ENCODE results near the gene MYT1.

Gene MYT1

GRCh38 chr20:64153861-64154589, 10.2 kb upstream of the MYT1 start:
- no peak for DNase-seq (ENCODE audit: low read depth)

DNA sequence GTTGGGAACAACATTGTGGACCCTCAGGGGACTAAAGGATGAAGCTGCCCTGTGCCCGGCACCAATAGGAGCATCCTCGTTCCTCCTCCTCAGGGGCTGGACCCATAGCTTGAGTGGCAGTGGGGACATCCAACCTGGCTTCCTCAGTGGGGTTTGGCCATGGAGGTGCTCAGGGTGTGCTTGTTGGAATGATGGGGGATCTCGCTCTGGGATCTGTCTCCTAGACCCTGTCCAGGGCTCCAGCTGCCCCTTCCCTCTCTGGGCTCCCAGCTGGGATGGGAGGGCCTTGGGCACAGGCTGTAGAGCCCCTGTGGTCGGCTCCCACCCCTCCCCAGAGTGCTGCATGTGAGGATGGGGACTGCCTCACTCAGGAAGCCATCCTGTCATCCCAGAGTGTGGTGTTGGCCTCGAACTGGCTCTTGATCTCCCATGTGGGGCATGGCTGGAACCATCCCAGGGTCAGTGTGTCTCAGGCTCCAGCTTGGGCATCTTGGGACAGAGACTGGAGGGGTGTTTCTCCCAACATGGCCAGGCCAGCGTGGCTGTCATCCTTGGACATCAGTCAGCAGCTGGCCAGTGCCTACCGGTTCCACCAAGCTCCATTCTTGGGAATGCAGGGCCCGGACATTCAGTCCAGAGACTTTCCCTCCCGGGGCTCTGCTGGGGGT, 9.5 kb upstream of the MYT1 start:
- DNase-seq (ENCODE audit: low read depth) = no peak

- no peak for DNase-seq (ENCODE audit: low read depth)
These were observed 8.8 kb upstream of the MYT1 start for GRCh38 chr20:64155258-64156135.

GRCh38 chr20:64156136-64156885, 7.9 kb upstream of the MYT1 start:
- DNase-seq (ENCODE audit: low read depth) = no peak

GRCh38 chr20:64156886-64157875, 7.1 kb upstream of the MYT1 start:
- no peak for DNase-seq (ENCODE audit: low read depth)

- DNase-seq (ENCODE audit: low read depth) = no peak
These were observed 6.4 kb upstream of the MYT1 start for GRCh38 chr20:64157878-64158277.

GRCh38 chr20:64158346-64159285, 5.6 kb upstream of the MYT1 start:
- no peak for DNase-seq (ENCODE audit: low read depth)

- DNase-seq (ENCODE audit: low read depth) = no peak
These were observed 5.0 kb upstream of the MYT1 start for GRCh38 chr20:64159286-64159680.

DNA sequence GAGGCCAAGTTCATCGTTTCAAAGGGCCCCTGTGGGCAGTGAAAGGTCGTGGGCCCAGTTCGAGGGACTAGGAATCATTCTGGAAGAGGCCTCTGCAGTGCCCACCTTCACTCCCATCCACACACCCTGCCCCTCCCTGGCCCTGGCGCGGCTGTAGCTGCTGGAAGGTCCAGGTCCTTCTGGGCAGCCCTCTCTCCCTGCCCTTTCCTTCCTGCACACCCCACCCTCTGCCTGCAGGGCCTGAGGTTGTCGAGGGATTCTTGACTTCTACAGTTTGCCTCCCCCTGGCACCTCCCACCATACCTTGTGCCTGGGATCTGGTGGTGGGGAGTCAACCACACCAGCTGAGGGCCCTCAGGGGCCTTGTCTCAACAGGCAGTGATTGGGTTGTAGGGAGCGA, 4.5 kb upstream of the MYT1 start:
- no peak for DNase-seq (ENCODE audit: low read depth)

GRCh38 chr20:64160118-64160517, 4.1 kb upstream of the MYT1 start:
- DNase-seq (ENCODE audit: low read depth) = no peak

GRCh38 chr20:64160526-64161355, 3.5 kb upstream of the MYT1 start:
- DNase-seq (ENCODE audit: low read depth) = no peak

DNA sequence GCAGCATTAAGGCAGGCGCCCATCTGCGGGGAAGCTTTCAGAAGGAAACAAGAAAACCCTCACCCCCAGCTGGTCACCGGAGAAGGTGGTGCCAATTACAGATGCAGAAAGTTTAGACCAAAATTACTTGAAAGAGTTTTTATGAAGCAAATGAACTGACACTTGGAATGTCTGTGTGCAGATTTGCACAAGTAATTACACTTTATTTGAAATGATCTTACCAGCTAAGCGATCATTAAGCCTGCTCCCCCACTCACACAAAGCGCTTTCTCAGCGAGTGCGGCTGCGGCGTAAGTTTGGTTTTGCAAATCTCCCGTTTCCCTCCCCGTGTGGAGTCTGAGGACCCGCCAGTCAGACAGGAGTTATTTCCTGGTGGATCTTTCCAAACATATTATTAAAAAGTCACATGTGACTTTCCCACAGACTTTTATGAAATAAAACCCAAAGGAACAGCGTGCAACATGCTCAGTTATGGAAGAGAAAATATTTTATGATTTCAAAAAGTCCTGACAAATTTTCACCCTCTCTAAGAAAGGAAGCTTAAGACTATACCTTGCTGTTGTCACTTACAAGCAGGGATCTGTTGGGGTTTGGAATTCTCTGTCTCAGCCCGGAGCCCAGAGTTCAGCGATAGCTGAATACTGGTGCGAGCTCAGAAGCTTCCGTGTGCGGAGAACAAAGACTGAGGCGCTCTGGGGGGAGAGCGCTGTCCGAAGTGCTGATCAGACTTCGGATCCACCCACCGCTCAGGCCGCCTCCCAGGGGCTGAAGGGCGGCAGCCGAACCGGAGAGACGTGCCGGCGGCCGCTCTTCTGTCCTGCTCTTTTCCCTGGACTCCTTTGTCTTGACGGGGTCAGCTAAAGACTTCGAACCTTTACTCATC, 2.7 kb upstream of the MYT1 start:
- DNase-seq (ENCODE audit: low read depth) = no peak

DNA sequence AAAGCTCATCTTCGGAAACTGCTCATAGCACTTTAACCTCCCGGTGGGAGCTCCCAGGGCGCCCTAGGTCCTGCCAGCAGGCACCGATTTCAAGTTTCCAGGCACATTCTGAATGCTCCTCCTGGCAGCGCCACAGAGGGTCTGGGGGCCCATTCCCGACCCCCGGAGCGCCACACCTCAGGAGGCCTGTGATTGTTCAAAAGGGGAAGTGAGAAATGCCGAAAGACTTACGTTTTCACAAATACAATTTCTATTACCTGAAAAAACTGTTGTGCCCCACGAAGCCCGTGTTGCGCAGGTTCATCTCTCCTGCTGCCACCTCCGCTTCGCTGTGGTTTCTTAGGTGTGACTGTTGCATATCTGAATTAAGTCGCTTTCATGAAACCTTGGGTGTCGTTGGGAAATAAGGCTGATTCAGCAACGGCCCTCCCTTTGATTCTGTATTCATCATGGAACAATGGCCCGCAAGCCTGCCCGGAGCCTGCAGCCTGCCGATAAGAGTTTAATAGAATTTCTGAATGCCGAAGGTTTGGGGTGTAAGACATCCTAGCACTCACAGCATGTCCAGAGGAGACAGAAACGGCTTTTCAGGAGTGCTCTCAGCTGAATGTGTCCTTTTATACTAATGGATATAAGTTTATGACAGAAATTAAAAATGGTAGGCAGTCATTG, 1.9 kb upstream of the MYT1 start:
- no peak for DNase-seq (ENCODE audit: low read depth)

DNA sequence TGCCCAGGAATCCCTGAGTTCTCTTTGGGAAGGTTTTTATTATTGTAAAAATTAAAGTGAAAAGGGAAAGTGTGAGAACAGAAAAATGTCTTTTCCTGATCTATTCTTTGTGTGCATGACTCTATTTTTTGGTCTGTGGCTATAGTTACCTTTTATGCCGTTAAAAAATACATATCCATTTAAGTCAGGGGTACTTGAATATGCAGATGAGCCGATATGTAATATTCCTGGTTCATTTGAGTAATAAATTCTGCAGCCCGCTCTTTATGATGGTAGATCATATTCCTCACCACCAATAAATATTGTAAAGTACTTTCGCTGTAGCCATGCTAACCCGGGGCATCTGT, 503 bp upstream of the MYT1 start:
- DNase-seq (ENCODE audit: low read depth) = no peak

GRCh38 chr20:64165866-64166600, 1.8 kb downstream of the MYT1 start:
- no peak for DNase-seq (ENCODE audit: low read depth)

All from T follicular helper cell (primary cell).